ENCODE results near the gene C1GALT1C1L. TPM values are rescaled to one million over a fixed set of nuclear protein-coding genes. Genes with fewer than 3 reads are reported as not detected.
"Not testable (repeated sequence)": the region's sequence is repeated elsewhere in the genome, so short reads cannot be mapped to it uniquely, and the experiment has no call there.

C1GALT1C1L gene
- total RNA-seq, 4 donors from 2014 or later, result 0.96 TPM; not detected in 3

- Histone ChIP-seq H3K27me3 (no peaks in the 10 kb centered on the region), H3K36me3 (no peaks in the 10 kb centered on the region), H3K27ac (no peak overlapping the region), H3K4me1 (no peaks in the 10 kb centered on the region), H3K4me3 (no peak overlapping the region), H3K9me3 (no peaks in the 10 kb centered on the region)
- in situ Hi-C loops (cut with MboI; ENCODE audit: low pct_ligation_motif_present in 1 of 4, low pct_unique_long_range_greater_than_20kb in 1 of 4, low sequenced_read_pairs in 3 of 4), result no loop called here
- intact Hi-C loops (cut with DNase I; ENCODE audit: low total_unique reads), result no loop called here
- no peak for TF ChIP-seq EP300 (IDR thresholded peaks at IDR 0.05; ENCODE audit: low read depth)
- TF ChIP-seq POLR2A (IDR thresholded peaks at IDR 0.05), result no peak
- TF ChIP-seq CTCF (IDR thresholded peaks at IDR 0.05), result no peak
- TF ChIP-seq POLR2AphosphoS5 (IDR thresholded peaks at IDR 0.05), result no peak
- WGBS, 2 donors (ENCODE audit: low coverage in 1 of 2), result 78 to 91% methylated on average over 4 to 5 of the region's 5 CpGs
- DNase-seq, result no peak
Observed at GRCh38 chr2:43692428-43692994, 16.3 kb upstream of the C1GALT1C1L start.

- no peak overlapping the region for H3K4me3 ChIP-seq
- in situ Hi-C loops (cut with MboI; ENCODE audit: low pct_ligation_motif_present in 1 of 4, low pct_unique_long_range_greater_than_20kb in 1 of 4, low sequenced_read_pairs in 3 of 4) (no loop called here), intact Hi-C loops (cut with DNase I; ENCODE audit: low total_unique reads) (no loop called here)
- H3K4me1 ChIP-seq, result no peaks in the 10 kb centered on the region
- no peak overlapping the region for H3K27ac ChIP-seq
- no peak for DNase-seq
- H3K27me3 ChIP-seq, result no peaks in the 10 kb centered on the region
- no peak for TF ChIP-seq POLR2A (IDR thresholded peaks at IDR 0.05)
- no peak for TF ChIP-seq CTCF (IDR thresholded peaks at IDR 0.05)
- no peak for TF ChIP-seq EP300 (IDR thresholded peaks at IDR 0.05; ENCODE audit: low read depth)
- no peak for TF ChIP-seq POLR2AphosphoS5 (IDR thresholded peaks at IDR 0.05)
- H3K36me3 ChIP-seq, result no peaks in the 10 kb centered on the region
- H3K9me3 ChIP-seq, result no peaks in the 10 kb centered on the region
- WGBS, 2 donors (ENCODE audit: low coverage in 1 of 2), result 70 to 83% methylated on average over 2 of the region's 2 CpGs
Observed at GRCh38 chr2:43689999-43690398, 13.8 kb upstream of the C1GALT1C1L start.

- 56 to 70% methylated on average over 4 to 5 of the region's 5 CpGs for WGBS, 2 donors (ENCODE audit: low coverage in 1 of 2)
- H3K27ac ChIP-seq, result no peak overlapping the region
- H3K4me3 ChIP-seq, result no peak overlapping the region
- TF ChIP-seq EP300 (IDR thresholded peaks at IDR 0.05; ENCODE audit: low read depth) (no peak), POLR2A (IDR thresholded peaks at IDR 0.05) (no peak), CTCF (IDR thresholded peaks at IDR 0.05) (no peak), POLR2AphosphoS5 (IDR thresholded peaks at IDR 0.05) (no peak)
- no peaks in the 10 kb centered on the region for H3K9me3 ChIP-seq
- no peak for DNase-seq
- H3K4me1 ChIP-seq, result peaks cover 0 to 2% (median 0%) of the 10 kb centered on the region in 4 donors
- intact Hi-C loops (cut with DNase I; ENCODE audit: low total_unique reads) (no loop called here), in situ Hi-C loops (cut with MboI; ENCODE audit: low pct_ligation_motif_present in 1 of 4, low pct_unique_long_range_greater_than_20kb in 1 of 4, low sequenced_read_pairs in 3 of 4) (no loop called here)
- no peaks in the 10 kb centered on the region for H3K27me3 ChIP-seq
- no peaks in the 10 kb centered on the region for H3K36me3 ChIP-seq
Observed at GRCh38 chr2:43685357-43685756, 9.1 kb upstream of the C1GALT1C1L start.

- peaks cover 0 to 14% (median 9%) of the 10 kb centered on the region in 4 donors for H3K4me1 ChIP-seq
- DNase-seq; H3K9me3 ChIP-seq; H3K36me3 ChIP-seq; intact Hi-C loops (cut with DNase I; ENCODE audit: low total_unique reads); H3K4me3 ChIP-seq; H3K27me3 ChIP-seq; in situ Hi-C loops (cut with MboI; ENCODE audit: low pct_ligation_motif_present in 1 of 4, low pct_unique_long_range_greater_than_20kb in 1 of 4, low sequenced_read_pairs in 3 of 4); H3K27ac ChIP-seq: not testable (repeated sequence)
- 92% methylated on average over 14 of the region's 32 CpGs; no CpG with 5 or more reads in 1 of the 2 donors for WGBS, 2 donors (ENCODE audit: low coverage in 1 of 2)
Observed at GRCh38 chr2:43677783-43678182, 1.6 kb upstream of the C1GALT1C1L start.
